Rectal smooth muscle tissue (tissue), 1 donor: ENCODE measurements around the gene TMED3.
A peak's percentile ranks its signal among the peaks of the same experiment; 100 is the strongest.

Source experiments
- H3K27ac ChIP-seq: one replicate; pipeline ENCODE4 v1.7.0; 2013; ENCODE audit warnings: low read depth, low read length, inconsistent platforms
- H3K27me3 ChIP-seq: one replicate; pipeline ENCODE4 v1.7.0; 2013; ENCODE audit warnings: low read length; ENCODE audit not compliant: control insufficient read depth, insufficient read depth
- H3K36me3 ChIP-seq: one replicate; pipeline ENCODE4 v1.7.0; 2013; ENCODE audit warnings: low read length; ENCODE audit not compliant: control insufficient read depth, insufficient read depth
- H3K4me1 ChIP-seq: one replicate; pipeline ENCODE4 v1.7.0; 2013; ENCODE audit warnings: low read length; ENCODE audit not compliant: control insufficient read depth, insufficient read depth
- H3K4me3 ChIP-seq: one replicate; pipeline ENCODE4 v1.7.0; 2013; ENCODE audit warnings: low read length
- H3K9ac ChIP-seq: one replicate; pipeline ENCODE4 v1.7.0; 2013; ENCODE audit warnings: low read length

The TMED3 gene

DNA sequence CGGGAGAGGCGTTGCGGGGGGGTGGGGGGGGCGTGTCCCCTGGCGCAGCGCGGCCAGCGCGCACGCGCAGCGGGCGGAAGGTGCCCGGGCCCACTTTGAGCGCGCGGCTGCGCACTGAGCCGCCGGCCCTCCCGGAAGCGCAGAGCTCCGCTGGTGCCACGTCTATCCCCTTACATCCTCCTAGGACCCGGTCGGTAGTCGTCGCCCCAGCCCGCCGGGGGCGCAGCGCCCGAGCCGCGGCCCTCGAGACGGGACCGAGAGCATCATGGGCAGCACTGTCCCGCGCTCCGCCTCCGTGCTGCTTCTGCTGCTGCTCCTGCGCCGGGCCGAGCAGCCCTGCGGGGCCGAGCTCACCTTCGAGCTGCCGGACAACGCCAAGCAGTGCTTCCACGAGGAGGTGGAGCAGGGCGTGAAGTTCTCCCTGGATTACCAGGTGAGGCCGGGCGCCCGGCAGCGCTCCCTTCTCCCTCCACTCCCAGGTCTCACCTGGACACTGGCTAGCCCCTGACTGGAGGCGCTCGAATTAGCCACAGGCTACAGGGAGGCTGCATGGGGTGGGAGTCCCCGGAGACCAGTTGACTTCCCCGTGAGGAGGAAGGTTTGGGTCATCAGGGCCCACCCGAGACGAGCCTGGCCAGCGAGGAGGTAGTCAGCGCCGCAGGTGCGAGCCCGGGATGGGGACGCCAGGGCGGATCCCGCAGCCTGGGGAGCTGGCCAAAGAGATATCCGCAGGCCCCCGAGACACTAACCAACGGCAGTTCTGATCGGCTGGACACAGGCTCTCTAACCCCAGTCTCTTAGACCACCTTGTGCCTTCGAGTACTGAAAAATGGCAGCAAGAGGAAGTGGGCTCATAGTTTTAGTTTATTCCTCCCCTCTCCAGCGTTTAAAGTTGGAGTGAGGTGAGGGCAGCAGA lies at the start of gene TMED3:
TMED3 (plus strand) TSS at position 128 of the 916 bp plus-strand sequence; CDS start at position 266, 138 bp downstream.
- Histone ChIP-seq H3K27me3 (no peaks in the 10 kb centered on the region), H3K9ac (peak within 1 kb of the TSS; percentile 53), H3K4me3 (peak within 1 kb of the TSS; percentile 90), H3K4me1 (no peaks in the 10 kb centered on the region), H3K36me3 (peaks cover 5% of the 10 kb centered on the region), H3K27ac (no peak within 1 kb of the TSS)

DNA sequence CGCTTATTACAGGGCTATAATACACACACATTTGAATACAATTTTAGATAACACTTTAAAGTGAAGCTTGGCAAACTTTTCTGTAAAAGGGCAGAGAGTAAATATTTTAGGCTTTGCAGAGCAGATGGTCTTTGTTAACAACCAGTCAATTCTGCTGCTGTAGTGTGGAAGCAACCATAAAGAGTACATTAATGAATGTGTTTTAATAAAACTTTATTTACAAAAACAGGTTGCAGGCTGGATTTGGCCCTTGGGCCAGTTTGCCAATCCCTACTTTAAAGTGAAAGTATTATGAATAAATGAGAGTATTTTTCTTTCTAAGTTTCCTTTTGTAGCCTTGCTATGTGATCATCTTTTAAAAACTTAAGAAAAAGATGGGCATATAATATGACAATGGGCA lies 49.1 kb upstream of the TMED3 start:
- H3K27ac ChIP-seq: no peak overlapping the region
- no peaks in the 10 kb centered on the region for H3K4me1 ChIP-seq
- peaks cover 3% of the 10 kb centered on the region for H3K27me3 ChIP-seq
- H3K9ac ChIP-seq: no peak overlapping the region
- H3K36me3 ChIP-seq: no peaks in the 10 kb centered on the region
- no peak overlapping the region for H3K4me3 ChIP-seq

DNA sequence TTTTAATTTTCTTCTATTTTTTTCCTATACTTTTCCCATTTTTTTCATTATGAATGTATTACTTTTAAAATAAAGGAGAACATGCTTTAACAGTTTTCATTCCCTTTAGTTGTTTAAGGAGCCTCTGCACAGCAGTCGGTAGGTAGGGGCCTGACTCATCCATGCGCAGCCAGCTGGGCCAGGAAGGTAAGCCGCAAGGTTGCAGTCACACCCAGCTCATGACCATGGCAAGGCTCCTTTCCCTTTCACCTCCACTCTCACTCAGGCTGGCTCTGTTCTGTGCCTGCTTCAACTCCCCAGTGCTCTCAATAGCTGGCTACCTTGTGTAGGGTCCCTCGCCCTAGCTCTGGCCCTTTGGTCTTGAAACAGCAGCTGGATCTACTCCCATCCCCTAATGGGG lies 45.7 kb upstream of the TMED3 start:
- no peaks in the 10 kb centered on the region for H3K36me3 ChIP-seq
- no peaks in the 10 kb centered on the region for H3K4me1 ChIP-seq
- H3K9ac ChIP-seq: no peak overlapping the region
- H3K27me3 ChIP-seq: peaks cover 3% of the 10 kb centered on the region
- H3K4me3 ChIP-seq: no peak overlapping the region
- no peak overlapping the region for H3K27ac ChIP-seq

DNA sequence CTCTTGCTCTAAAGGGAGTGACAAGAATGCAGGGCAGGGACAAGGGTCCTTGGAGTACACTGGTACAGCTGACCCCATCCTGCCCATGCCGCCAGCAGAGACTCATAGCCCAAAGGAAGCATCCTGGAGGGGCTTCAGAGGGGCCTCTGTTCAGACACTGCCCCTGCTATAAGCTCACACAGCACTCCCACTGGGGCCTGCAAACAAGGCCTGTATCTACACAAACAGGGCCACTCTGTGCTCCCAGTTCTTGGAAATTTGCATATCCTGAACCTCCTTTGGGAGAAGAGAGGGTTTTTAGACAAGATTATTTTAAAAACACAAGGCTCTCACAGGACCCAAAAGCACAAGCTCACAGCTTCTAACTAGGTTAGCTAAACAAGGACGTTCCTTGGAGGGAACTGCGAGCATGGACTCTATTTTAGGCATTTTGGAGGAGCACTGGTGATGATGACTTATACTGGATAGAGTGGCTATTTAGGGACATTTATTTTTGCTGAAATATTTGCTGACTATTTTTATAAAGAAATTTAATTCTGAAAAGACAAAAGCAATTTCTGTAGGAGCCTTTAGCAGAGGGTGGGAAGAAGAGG lies 44.8 kb upstream of the TMED3 start:
- Histone ChIP-seq H3K27ac (no peak overlapping the region), H3K9ac (no peak overlapping the region), H3K27me3 (no peaks in the 10 kb centered on the region), H3K4me1 (no peaks in the 10 kb centered on the region), H3K4me3 (no peak overlapping the region), H3K36me3 (no peaks in the 10 kb centered on the region)

DNA sequence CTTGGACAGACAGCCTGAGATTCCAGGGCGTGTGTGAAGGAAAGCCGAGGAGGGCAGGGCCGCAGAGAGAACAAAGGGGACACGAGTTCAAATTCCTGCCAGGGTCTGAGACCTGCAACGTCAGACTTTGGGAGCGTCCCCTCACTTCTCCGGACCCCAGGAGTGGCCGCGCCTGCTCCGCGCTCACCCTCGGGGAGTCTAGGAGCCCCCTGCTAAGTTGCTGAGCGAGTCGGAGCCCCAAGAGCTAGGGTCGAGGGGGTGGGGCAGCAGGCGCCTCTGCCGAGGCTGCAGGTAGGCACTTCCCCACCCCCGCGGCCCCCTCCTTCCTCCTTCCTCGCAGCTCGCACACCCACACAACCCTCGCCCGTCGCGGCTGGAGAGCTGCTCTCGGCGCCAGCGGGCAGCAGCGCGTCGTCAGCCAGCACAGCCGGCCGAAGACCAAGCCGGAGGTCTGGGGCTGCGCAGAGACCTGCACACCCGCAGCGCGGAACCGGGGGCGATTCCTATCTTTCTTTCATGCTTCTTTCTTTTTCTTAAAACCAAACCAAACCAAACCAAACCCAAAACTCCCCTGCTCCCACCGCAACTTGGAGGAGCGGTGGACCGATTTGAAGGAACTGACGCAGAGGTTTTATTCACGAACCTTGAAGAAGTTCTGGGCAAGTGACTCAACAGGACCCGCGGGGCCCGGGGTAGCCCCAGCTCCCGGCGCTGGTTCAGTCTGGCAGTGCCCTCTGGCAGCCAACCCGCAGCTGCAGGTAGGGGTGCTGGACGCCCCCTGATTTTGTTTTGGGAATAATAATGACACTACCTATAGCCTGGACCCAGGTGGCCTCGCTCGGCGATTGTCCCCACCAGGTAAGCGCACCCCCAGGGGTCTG lies 28.3 kb upstream of the TMED3 start, which contains the start of gene ANKRD34C:
ANKRD34C (plus strand) TSS at position 352 of the 881 bp plus-strand sequence. CDS start 10,563 bp downstream, outside the sequence.
- H3K4me3 ChIP-seq: no peak within 1 kb of the TSS
- no peak within 1 kb of the TSS for H3K27ac ChIP-seq
- no peak within 1 kb of the TSS for H3K9ac ChIP-seq

DNA sequence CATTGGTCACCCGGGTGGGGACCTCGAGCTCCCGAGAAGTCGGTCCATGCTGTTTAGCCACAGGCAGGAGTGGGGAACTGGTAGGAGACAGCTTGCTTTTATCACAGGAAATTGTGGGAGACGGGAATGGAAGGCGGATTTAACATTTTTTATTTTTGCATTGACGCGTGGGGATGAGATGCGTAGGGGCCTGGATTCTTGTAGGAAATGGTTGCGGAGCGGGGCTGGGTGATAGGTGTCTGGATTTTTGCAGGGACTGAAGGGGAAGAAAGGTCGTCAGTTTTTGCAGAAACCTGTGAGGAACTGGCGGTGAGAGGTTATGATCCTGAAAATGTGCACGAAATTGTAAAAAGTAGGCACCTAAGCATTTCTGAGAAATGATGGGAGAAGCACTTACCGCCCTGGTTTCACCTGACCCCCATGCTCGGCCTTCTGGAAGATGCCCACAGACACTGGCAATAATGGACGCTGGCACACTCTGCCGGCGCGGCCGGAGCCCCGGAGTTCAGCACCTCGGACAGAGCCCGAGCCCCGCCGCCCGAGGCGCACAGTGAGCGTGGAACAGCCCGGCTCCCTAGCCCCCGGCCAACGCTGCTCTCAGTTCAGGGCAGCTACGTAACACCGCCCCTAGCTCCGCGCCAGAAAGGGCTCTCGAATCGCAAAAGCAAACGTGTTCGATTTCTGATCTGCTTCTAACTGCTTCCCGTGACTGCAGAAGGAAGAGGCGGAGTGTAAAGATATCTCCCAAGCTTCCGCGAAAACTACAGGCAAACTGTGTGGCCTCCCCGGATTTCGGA lies 27.5 kb upstream of the TMED3 start:
- no peaks in the 10 kb centered on the region for H3K4me1 ChIP-seq
- peaks cover 6% of the 10 kb centered on the region for H3K27me3 ChIP-seq
- H3K36me3 ChIP-seq: no peaks in the 10 kb centered on the region
- no peak overlapping the region for H3K4me3 ChIP-seq
- no peak overlapping the region for H3K27ac ChIP-seq
- no peak overlapping the region for H3K9ac ChIP-seq

More for the DNA sequence above, 28.3 kb upstream of the TMED3 start, which contains the start of gene ANKRD34C:
- Histone ChIP-seq H3K4me1 (no peaks in the 10 kb centered on the region), H3K36me3 (no peaks in the 10 kb centered on the region), H3K27me3 (peaks cover 6% of the 10 kb centered on the region)

DNA sequence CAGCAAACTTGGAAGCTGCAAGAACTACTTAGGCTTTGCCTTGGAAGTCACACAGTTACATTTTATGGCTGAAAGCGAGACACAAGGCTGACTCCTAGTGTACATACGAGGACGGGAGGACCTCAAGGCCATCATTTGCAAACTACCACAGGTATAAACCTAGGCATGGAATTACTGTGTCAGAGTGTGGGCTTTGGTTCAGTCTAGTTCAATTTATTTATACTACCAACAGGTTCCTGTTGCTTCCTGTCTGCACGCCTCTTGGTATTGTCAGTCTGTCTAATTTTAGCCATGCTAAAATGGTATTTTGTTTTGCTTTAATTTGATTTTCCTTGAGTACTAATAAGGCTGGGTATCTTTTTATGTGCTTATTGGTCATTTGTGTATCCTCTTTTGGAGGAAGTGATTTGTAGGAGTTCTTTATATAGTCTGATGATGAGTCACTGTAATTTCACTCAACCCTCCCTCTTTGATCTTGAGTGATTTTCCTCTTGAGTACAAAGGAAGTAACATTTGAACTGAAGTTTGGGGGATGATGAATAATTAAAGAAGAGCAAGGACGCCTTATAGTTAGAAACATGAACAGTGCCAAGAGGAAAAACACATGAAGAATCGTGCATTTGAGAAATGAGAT lies 20.2 kb upstream of the TMED3 start:
- Histone ChIP-seq H3K4me1 (no peaks in the 10 kb centered on the region), H3K36me3 (no peaks in the 10 kb centered on the region), H3K9ac (no peak overlapping the region), H3K27me3 (no peaks in the 10 kb centered on the region), H3K4me3 (no peak overlapping the region), H3K27ac (no peak overlapping the region)

DNA sequence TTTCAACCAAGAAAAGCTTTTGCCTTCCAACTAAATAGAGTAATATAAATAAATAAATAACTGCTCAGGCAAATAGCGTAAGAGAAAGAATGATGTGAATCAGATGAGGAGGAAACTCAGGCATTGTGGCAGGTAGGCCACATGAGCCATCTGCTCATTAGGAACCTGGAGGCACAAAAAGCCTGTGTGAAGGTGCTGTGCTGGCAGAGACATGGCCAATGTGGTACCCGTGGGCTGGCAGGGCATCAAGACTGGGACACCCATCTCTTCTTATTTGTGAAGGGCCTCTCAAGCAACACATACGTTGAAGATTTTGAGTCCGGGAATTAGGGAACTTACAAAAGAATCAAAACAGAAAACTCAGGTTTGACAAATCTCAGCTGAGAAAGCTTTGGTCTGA lies 18.9 kb upstream of the TMED3 start:
- Histone ChIP-seq H3K27ac (no peak overlapping the region), H3K27me3 (no peaks in the 10 kb centered on the region), H3K36me3 (no peaks in the 10 kb centered on the region), H3K9ac (no peak overlapping the region), H3K4me3 (no peak overlapping the region), H3K4me1 (no peaks in the 10 kb centered on the region)

DNA sequence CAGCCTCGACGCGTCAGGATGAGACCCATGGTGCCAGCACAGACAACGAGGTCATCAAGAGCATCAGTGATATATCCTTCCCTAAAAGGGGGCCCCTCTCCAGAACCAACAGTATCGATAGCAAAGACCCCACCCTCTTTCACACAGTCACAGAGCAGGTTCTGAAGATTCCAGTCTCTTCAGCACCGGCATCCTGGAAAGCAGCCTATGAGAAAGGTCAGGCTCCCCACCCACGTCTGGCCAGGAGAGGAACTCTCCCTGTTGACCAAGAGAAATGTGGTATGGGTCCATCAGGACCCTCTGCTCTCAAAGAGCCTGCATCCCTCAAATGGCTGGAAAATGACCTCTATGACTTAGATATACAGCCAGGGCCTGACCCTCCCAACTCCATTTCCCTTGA lies 16.8 kb upstream of the TMED3 start:
- no peaks in the 10 kb centered on the region for H3K27me3 ChIP-seq
- no peak overlapping the region for H3K4me3 ChIP-seq
- H3K4me1 ChIP-seq: no peaks in the 10 kb centered on the region
- H3K27ac ChIP-seq: no peak overlapping the region
- H3K36me3 ChIP-seq: no peaks in the 10 kb centered on the region
- H3K9ac ChIP-seq: no peak overlapping the region

DNA sequence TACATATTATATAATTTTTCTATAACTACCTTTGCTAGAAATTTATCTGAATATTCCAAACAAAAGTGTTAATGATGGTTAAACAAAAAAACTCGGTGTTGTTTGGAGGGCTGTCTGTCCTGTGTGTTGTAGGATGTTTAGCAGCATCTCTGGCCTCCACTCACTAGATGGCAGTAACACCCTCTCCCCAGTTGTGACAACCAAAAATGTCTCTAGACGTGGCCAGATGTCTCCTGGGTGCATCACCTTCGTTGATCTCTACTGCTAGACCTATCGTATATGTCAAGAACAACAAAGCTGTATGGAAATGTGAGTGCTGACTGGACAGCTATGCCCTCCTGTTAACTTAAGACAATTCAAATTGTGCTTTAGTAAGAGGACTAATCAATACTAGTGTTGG lies 14.3 kb upstream of the TMED3 start:
- no peaks in the 10 kb centered on the region for H3K36me3 ChIP-seq
- no peak overlapping the region for H3K9ac ChIP-seq

DNA sequence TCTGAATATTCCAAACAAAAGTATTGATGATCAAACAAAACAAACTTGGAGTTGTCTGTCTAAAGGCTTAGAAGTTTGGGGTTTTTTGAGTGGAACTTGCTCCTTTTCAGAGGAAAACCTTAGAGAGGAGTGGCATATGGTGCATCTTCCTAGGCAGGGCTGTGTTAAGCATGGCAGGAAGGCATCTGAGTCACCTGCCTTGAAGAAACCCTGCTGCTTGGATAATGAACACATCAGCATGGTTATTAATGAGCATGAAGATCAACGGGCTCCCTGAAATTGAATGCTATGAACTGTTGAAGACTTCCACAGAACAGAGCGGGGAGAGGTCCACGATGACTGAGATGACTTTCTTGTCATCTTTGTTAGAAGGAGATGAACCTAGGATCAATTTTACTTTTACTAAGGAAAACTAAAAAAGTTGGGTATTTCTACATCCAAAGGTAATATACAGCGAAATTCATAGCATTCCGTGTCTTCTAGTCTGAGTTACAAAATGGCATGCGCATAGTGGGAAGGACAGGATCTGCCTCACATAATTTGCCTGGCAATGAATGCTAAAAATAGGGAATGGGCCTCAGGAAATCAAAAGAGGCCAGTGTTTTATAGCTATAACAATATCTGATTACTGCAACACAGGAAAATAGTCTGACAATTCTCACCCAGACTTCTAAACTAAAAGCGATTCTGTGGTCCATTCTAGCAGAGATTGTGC lies 11.6 kb upstream of the TMED3 start:
- Histone ChIP-seq H3K27ac (no peak overlapping the region), H3K4me1 (no peaks in the 10 kb centered on the region), H3K36me3 (no peaks in the 10 kb centered on the region), H3K27me3 (no peaks in the 10 kb centered on the region), H3K4me3 (no peak overlapping the region), H3K9ac (no peak overlapping the region)

More for the DNA sequence above, 14.3 kb upstream of the TMED3 start:
- Histone ChIP-seq H3K27ac (no peak overlapping the region), H3K4me1 (no peaks in the 10 kb centered on the region), H3K27me3 (no peaks in the 10 kb centered on the region), H3K4me3 (no peak overlapping the region)
